Smooth muscle cell (in vitro differentiated cells): ENCODE measurements around the gene OTOG. TPM values are rescaled to one million over a fixed set of nuclear protein-coding genes. Genes with fewer than 3 reads are reported as not detected.

Experiments used
- DNase-seq: peaks from one replicate; lab custom pipeline; 2025; ENCODE audit not compliant: unreplicated experiment; lab: John Stamatoyannopoulos, UW
- H2AFZ ChIP-seq: fragments of 200-600 bp; sonication (generic); 2 replicates; pipeline ENCODE4 v1.6.0; 2016; ENCODE audit warnings: antibody characterized with exemption, low read depth, mild to moderate bottlenecking
- H3F3A ChIP-seq: fragments of 200-600 bp; sonication (generic); 2 replicates; pipeline ENCODE4 v1.6.0; 2017; ENCODE audit warnings: antibody characterized with exemption, low read depth
- H3K27ac ChIP-seq: fragments of 200-600 bp; sonication (generic); 2 replicates; pipeline ENCODE4 v1.5.1; 2016; ENCODE audit warnings: low read depth, mild to moderate bottlenecking
- H3K27me3 ChIP-seq: fragments of 200-600 bp; sonication (generic); 2 replicates; pipeline ENCODE4 v1.6.1; 2016; ENCODE audit warnings: low read depth, mild to moderate bottlenecking
- H3K36me3 ChIP-seq: fragments of 200-600 bp; sonication (generic); 2 replicates; pipeline ENCODE4 v1.5.1; 2016; ENCODE audit warnings: low read depth
- H3K4me1 ChIP-seq: fragments of 200-600 bp; sonication (generic); 2 replicates; pipeline ENCODE4 v1.5.1; 2016; ENCODE audit warnings: low read depth
- H3K4me2 ChIP-seq: fragments of 200-600 bp; sonication (generic); 2 replicates; pipeline ENCODE4 v1.6.0; 2016; ENCODE audit warnings: mild to moderate bottlenecking
- H3K4me3 ChIP-seq: fragments of 200-600 bp; sonication (generic); 2 replicates; pipeline ENCODE4 v1.5.1; 2016; ENCODE audit warnings: mild to moderate bottlenecking
- H3K79me2 ChIP-seq: fragments of 200-600 bp; sonication (generic); 2 replicates; pipeline ENCODE4 v1.6.0; 2016; ENCODE audit warnings: low read depth, mild to moderate bottlenecking
- H3K9ac ChIP-seq: fragments of 200-600 bp; sonication (generic); 2 replicates; pipeline ENCODE4 v1.6.0; 2016; ENCODE audit warnings: low read depth
- H3K9me3 ChIP-seq: fragments of 200-600 bp; sonication (generic); replicated peaks from 2 replicates; pipeline ENCODE4 v1.5.1; 2016; ENCODE audit warnings: low read depth
- H4K20me1 ChIP-seq: fragments of 200-600 bp; sonication (generic); 2 replicates; pipeline ENCODE4 v1.6.0; 2016; ENCODE audit warnings: low read depth
- CTCF ChIP-seq: fragments of 200-600 bp; sonication (generic); IDR thresholded peaks from 2 replicates; pipeline ENCODE4 v1.5.1; 2017; ENCODE audit warnings: borderline replicate concordance, mild to moderate bottlenecking, antibody characterized with exemption; ENCODE audit not compliant: insufficient read depth, poor library complexity, severe bottlenecking
- WGBS: methylation state at CpG from one replicate; pipeline ENCODE4 v1.1.7; 2016; ENCODE audit warnings: low lambda C conversion rate; 5-methylcytosine and 5-hydroxymethylcytosine counted together
- polyA plus RNA-seq: library from polyadenylated mRNA; unstranded; fragments of >200 nt; fragmentation: Nextera tagmentation; extraction: Ambion mirVana; gene quantifications from 2 replicates; pipeline ENCODE4 v1.2.1, GENCODE V29; 2016
- total RNA-seq: library from RNA; depleted of rRNA; stranded (reverse); fragments of >200 nt; gene quantifications from 2 replicates; pipeline ENCODE4 v1.2.3, GENCODE V29; 2014

OTOG gene
- total and polyA plus RNA-seq, 2 experiments from 2014 or later = not detected

- no peaks in the 10 kb centered on the region for H3K9me3 ChIP-seq
- H3K27me3 ChIP-seq = peaks cover 10% of the 10 kb centered on the region
- no peak overlapping the region for H2AFZ ChIP-seq
- H3K4me3 ChIP-seq = no peak overlapping the region
- no peaks in the 10 kb centered on the region for H3K4me1 ChIP-seq
- no peaks in the 10 kb centered on the region for H3K79me2 ChIP-seq
- H4K20me1 ChIP-seq = no peaks in the 10 kb centered on the region
- 79% methylated on average over 12 of the region's 12 CpGs for WGBS
- H3F3A ChIP-seq = no peaks in the 10 kb centered on the region
- DNase-seq = no peak
- H3K4me2 ChIP-seq = no peak overlapping the region
- H3K36me3 ChIP-seq = no peaks in the 10 kb centered on the region
- H3K27ac ChIP-seq = no peak overlapping the region
- no peak overlapping the region for H3K9ac ChIP-seq
- TF ChIP-seq CTCF = no peak
These were observed 13.4 kb downstream of the OTOG start for GRCh38 chr11:17560281-17561110.

- H3F3A ChIP-seq = no peaks in the 10 kb centered on the region
- 92% methylated on average over 4 of the region's 4 CpGs for WGBS
- H2AFZ ChIP-seq = no peak overlapping the region
- H3K9ac ChIP-seq = no peak overlapping the region
- H3K4me2 ChIP-seq = no peak overlapping the region
- H3K36me3 ChIP-seq = no peaks in the 10 kb centered on the region
- no peak overlapping the region for H3K4me3 ChIP-seq
- TF ChIP-seq CTCF = no peak
- peaks cover 15% of the 10 kb centered on the region for H3K27me3 ChIP-seq
- no peaks in the 10 kb centered on the region for H4K20me1 ChIP-seq
- H3K79me2 ChIP-seq = no peaks in the 10 kb centered on the region
- H3K4me1 ChIP-seq = no peaks in the 10 kb centered on the region
- no peak overlapping the region for H3K27ac ChIP-seq
- no peaks in the 10 kb centered on the region for H3K9me3 ChIP-seq
- DNase-seq = no peak
These were observed 14.0 kb downstream of the OTOG start for GRCh38 chr11:17561111-17561415.

- Histone ChIP-seq H3F3A (no peaks in the 10 kb centered on the region), H3K4me3 (no peak overlapping the region), H3K27ac (no peak overlapping the region), H3K4me1 (no peaks in the 10 kb centered on the region), H3K36me3 (no peaks in the 10 kb centered on the region), H3K27me3 (peaks cover 17% of the 10 kb centered on the region), H3K4me2 (no peak overlapping the region), H4K20me1 (no peaks in the 10 kb centered on the region), H3K79me2 (no peaks in the 10 kb centered on the region), H3K9ac (no peak overlapping the region), H3K9me3 (no peaks in the 10 kb centered on the region), H2AFZ (no peak overlapping the region)
- WGBS = 94% methylated on average over 9 of the region's 9 CpGs
- DNase-seq = no peak
- TF ChIP-seq CTCF = no peak
These were observed 14.5 kb downstream of the OTOG start for GRCh38 chr11:17561526-17561925.

- TF ChIP-seq CTCF = no peak
- no peak for DNase-seq
- Histone ChIP-seq H4K20me1 (no peaks in the 10 kb centered on the region), H3F3A (no peaks in the 10 kb centered on the region), H3K27me3 (peaks cover 25% of the 10 kb centered on the region), H3K36me3 (no peaks in the 10 kb centered on the region), H3K4me3 (no peak overlapping the region), H3K27ac (no peak overlapping the region), H3K9me3 (no peaks in the 10 kb centered on the region), H3K79me2 (no peaks in the 10 kb centered on the region), H3K9ac (no peak overlapping the region), H3K4me1 (no peaks in the 10 kb centered on the region), H2AFZ (no peak overlapping the region), H3K4me2 (no peak overlapping the region)
These were observed 16.2 kb downstream of the OTOG start for GRCh38 chr11:17563231-17563646.
